A673 (cell line): ENCODE results near the gene CLASRP. TPM values are rescaled to one million over a fixed set of nuclear protein-coding genes. Genes with fewer than 3 reads are reported as not detected.

Experiments used
- BruUV-seq: library from RNA; stranded (reverse); fragments of 400-500 nt; replicated peaks from 2 replicates; lab custom pipeline; 2021; lab: Mats Ljungman, UMichigan
- CTCF ChIA-PET: fragments of 300-600 bp; sonication (Branson Sonifier 250); formaldehyde crosslinking; loops from one replicate; lab custom pipeline; 2022; ENCODE audit warnings: antibody characterized with exemption; lab: Charles Lee
- POLR2A ChIA-PET: fragments of 300-600 bp; sonication (Branson Sonifier 250); formaldehyde crosslinking; loops from one replicate; lab custom pipeline; 2022; ENCODE audit warnings: antibody characterized with exemption; ENCODE audit not compliant: low non-redundant PET; lab: Charles Lee
- DNase-seq: peaks from one replicate; pipeline ENCODE4 v3.0.0-alpha.2; 2015; ENCODE audit warnings: low spot score
- H3K27ac ChIP-seq: fragments of 200-600 bp; sonication (generic); 2 replicates; pipeline ENCODE4 v1.5.1; 2016; ENCODE audit warnings: mixed run types, low read depth, mild to moderate bottlenecking, mixed read lengths, antibody characterized with exemption, low read length; ENCODE audit not compliant: poor library complexity, severe bottlenecking
- H3K27me3 ChIP-seq: fragments of 200-600 bp; sonication (generic); replicated peaks from 2 replicates; pipeline ENCODE4 v1.6.1; 2017; ENCODE audit warnings: mixed run types, low read depth, mild to moderate bottlenecking, mixed read lengths, antibody characterized with exemption, low read length; ENCODE audit not compliant: insufficient read depth, poor library complexity
- H3K36me3 ChIP-seq: fragments of 200-600 bp; sonication (generic); 2 replicates; pipeline ENCODE4 v1.6.1; 2016; ENCODE audit warnings: mixed run types, mild to moderate bottlenecking, mixed read lengths, antibody characterized with exemption, low read length; ENCODE audit not compliant: insufficient read depth, poor library complexity, severe bottlenecking
- H3K4me1 ChIP-seq: fragments of 200-600 bp; sonication (generic); 2 replicates; pipeline ENCODE4 v1.6.1; 2017; ENCODE audit warnings: mixed run types, mild to moderate bottlenecking, mixed read lengths, antibody characterized with exemption, low read length; ENCODE audit not compliant: insufficient read depth, poor library complexity, severe bottlenecking
- H3K4me3 ChIP-seq: fragments of 200-600 bp; sonication (generic); 2 replicates; pipeline ENCODE4 v1.5.1; 2016; ENCODE audit warnings: low read depth, mixed run types, mild to moderate bottlenecking, mixed read lengths, low read length; ENCODE audit not compliant: poor library complexity, severe bottlenecking
- H3K9me3 ChIP-seq: fragments of 200-600 bp; sonication (generic); 2 replicates; pipeline ENCODE4 v1.6.1; 2016; ENCODE audit warnings: mixed run types, low read depth, mild to moderate bottlenecking, mixed read lengths, antibody characterized with exemption, low read length; ENCODE audit not compliant: poor library complexity, severe bottlenecking
- CTCF ChIP-seq: fragments of 300-800, 200-600 bp; sonication (generic); conservative IDR thresholded peaks from 2 replicates; pipeline ENCODE4 v1.5.1; 2017; ENCODE audit warnings: low read depth, mild to moderate bottlenecking, antibody characterized with exemption, low read length, moderate library complexity, mixed read lengths
- EZH2 ChIP-seq: fragments of 200-600 bp; sonication (generic); IDR thresholded peaks from 2 replicates; pipeline ENCODE4 v1.6.1; 2017; ENCODE audit warnings: borderline replicate concordance, low read depth, mild to moderate bottlenecking, mixed read lengths, antibody characterized with exemption, low read length; ENCODE audit not compliant: poor library complexity, severe bottlenecking
- intact Hi-C: fragments of 100-400 bp; cut with micrococcal nuclease; formaldehyde crosslinking; loops from one replicate; pipeline ENCODE4 v1.10.0; 2022; ENCODE audit not compliant: unreplicated experiment
- total RNA-seq: library from RNA; stranded (reverse); gene quantifications from 2 replicates; pipeline ENCODE4 v1.2.3, GENCODE V29; 2021

Gene CLASRP
- total RNA-seq, 1 experiment from 2014 or later = 104 TPM

GRCh38 chr19:45086480-45086879, 47.6 kb downstream of the CLASRP start:
- CTCF ChIA-PET = no interaction called here
- peaks cover 17% of the 10 kb centered on the region for H3K36me3 ChIP-seq
- no peaks in the 10 kb centered on the region for H3K9me3 ChIP-seq

GRCh38 chr19:45087531-45087930, 48.7 kb downstream of the CLASRP start:
- intact Hi-C loops = no loop called here
- POLR2A ChIA-PET = interaction anchor here (0.7 kb wide), 1 partner anchor 70 kb away, joined by 3 read pairs; no protein-coding TSS in a partner anchor
- Histone ChIP-seq H3K9me3 (no peaks in the 10 kb centered on the region), H3K4me1 (peaks cover 8% of the 10 kb centered on the region), H3K36me3 (peaks cover 8% of the 10 kb centered on the region), H3K27ac (peak overlapping the region; percentile 37), H3K27me3 (no peaks in the 10 kb centered on the region), H3K4me3 (no peak overlapping the region)
- TF ChIP-seq EZH2 (no peak), CTCF (no peak)
- no TSS peak for BruUV-seq
- CTCF ChIA-PET = no interaction called here
- no peak for DNase-seq

More at GRCh38 chr19:45086480-45086879, 47.6 kb downstream of the CLASRP start:
- Histone ChIP-seq H3K27me3 (no peaks in the 10 kb centered on the region), H3K27ac (no peak overlapping the region), H3K4me3 (no peak overlapping the region), H3K4me1 (peaks cover 8% of the 10 kb centered on the region)
- POLR2A ChIA-PET = no interaction called here
- TF ChIP-seq CTCF (no peak), EZH2 (no peak)
- intact Hi-C loops = no loop called here
- no peak for DNase-seq
- no TSS peak for BruUV-seq

- Histone ChIP-seq H3K36me3 (peaks cover 8% of the 10 kb centered on the region), H3K27me3 (no peaks in the 10 kb centered on the region), H3K9me3 (no peaks in the 10 kb centered on the region), H3K4me3 (no peak overlapping the region), H3K27ac (no peak overlapping the region), H3K4me1 (peaks cover 12% of the 10 kb centered on the region)
- POLR2A ChIA-PET = no interaction called here
- CTCF ChIA-PET = no interaction called here
- no peak for DNase-seq
- intact Hi-C loops = loop anchor here (5.0 kb wide), 1 partner anchor 88 kb away; the partner anchor contains the start of gene RELB
- BruUV-seq = no TSS peak
- TF ChIP-seq CTCF (no peak), EZH2 (no peak)
Measured at GRCh38 chr19:45090034-45090433, 51.2 kb downstream of the CLASRP start.
